OCI-LY3 (cell line): Measurements from ENCODE around the gene KRTAP22-1.

ENCODE experiments used
- CTCF ChIP-seq: fragments of 200-600, 300-600 bp; sonication (generic); IDR thresholded peaks from 2 replicates; pipeline ENCODE4 v1.5.1; 2014; ENCODE audit warnings: antibody characterized with exemption, low read length, low read depth
- EZH2phosphoT487 ChIP-seq: fragments of 200-600 bp; shearing (Covaris generic); IDR thresholded peaks from 2 replicates; pipeline ENCODE4 v1.6.1; 2018; ENCODE audit warnings: antibody characterized with exemption, mixed run types, low read depth

GRCh38 chr21:30561957-30562356 is 38.9 kb upstream of the KRTAP22-1 start:
- no peak for TF ChIP-seq CTCF
- TF ChIP-seq EZH2phosphoT487: no peak
